Mucosa of rectum (tissue), 2 donors: ENCODE measurements around the gene ADGRB3.
"Not testable (repeated sequence)": the region's sequence is repeated elsewhere in the genome, so short reads cannot be mapped to it uniquely, and the experiment has no call there.

Source experiments
- H3K27ac ChIP-seq, 2 donors: one replicate each; pipeline ENCODE4 v1.7.0; 2013; ENCODE audit warnings: inconsistent platforms in 2 of 2, low read depth in 2 of 2, low read length in 2 of 2
- H3K27me3 ChIP-seq, 2 donors: one replicate each; pipeline ENCODE4 v1.7.0; 2013; ENCODE audit warnings: low read length in 2 of 2; ENCODE audit not compliant: control insufficient read depth in 2 of 2, insufficient read depth in 2 of 2
- H3K36me3 ChIP-seq, 2 donors: one replicate each; pipeline ENCODE4 v1.7.0; 2013; ENCODE audit warnings: low read length in 2 of 2; ENCODE audit not compliant: control insufficient read depth in 2 of 2, insufficient read depth in 2 of 2
- H3K4me1 ChIP-seq, 2 donors: one replicate each; pipeline ENCODE4 v1.7.0; 2013; ENCODE audit warnings: low read length in 2 of 2, mild to moderate bottlenecking in 1 of 2; ENCODE audit not compliant: control insufficient read depth in 2 of 2, insufficient read depth in 2 of 2
- H3K4me3 ChIP-seq, 2 donors: one replicate each; pipeline ENCODE4 v1.7.0; 2013; ENCODE audit warnings: low read length in 2 of 2
- H3K9ac ChIP-seq, 2 donors: one replicate each; pipeline ENCODE4 v1.7.0; 2013; ENCODE audit warnings: low read length in 2 of 2, low read depth in 1 of 2, mild to moderate bottlenecking in 1 of 2
- H3K9me3 ChIP-seq, 2 donors: one replicate each; pipeline ENCODE4 v1.7.0; 2013; ENCODE audit warnings: low read length in 2 of 2; ENCODE audit not compliant: control insufficient read depth in 2 of 2
- donor health status: healthy.
- donor health status: Normal muscosa, but diverticular disease.

ADGRB3 gene

DNA sequence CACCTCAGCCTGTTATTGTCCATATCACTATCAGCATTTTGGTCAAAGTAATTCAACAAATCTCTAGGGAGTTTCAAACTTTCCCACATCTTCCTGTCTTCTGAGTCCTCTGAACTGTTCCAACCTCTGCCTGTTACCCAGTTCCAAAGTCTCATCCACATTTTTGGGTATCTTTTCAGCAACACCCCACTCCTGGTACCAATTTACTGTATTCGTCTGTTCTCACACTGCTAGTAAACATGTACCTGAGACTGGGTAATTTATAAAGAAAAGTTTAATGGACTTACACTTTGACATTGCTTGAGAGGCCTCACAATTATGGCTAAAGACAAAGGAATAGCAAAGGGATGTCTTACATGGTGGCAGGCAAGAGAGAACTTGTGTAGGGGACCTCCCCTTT lies 224.2 kb downstream of the ADGRB3 start:
- Histone ChIP-seq H3K9ac (no peak overlapping the region), H3K27ac (no peak overlapping the region), H3K4me1 (no peaks in the 10 kb centered on the region), H3K27me3 (no peaks in the 10 kb centered on the region), H3K4me3 (no peak overlapping the region), H3K9me3 (no peaks in the 10 kb centered on the region), H3K36me3 (no peaks in the 10 kb centered on the region)

DNA sequence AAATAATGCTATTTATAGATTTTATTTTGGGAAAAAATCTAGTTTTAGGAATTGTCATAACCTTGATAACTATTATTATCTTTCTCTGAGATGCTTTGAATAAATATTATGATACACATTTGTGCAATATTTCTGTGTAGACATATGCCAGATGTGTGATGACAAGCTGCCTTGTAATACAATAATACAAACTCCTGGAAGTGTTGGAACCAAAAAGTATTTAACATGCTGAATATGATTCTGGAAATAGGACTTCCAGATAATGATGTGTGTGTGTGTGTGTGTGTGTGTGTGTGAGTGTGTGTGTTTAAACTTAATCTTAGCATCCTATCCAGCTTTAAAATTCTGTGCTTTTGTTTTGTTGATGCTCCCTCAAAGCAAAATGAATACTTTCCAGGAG lies 233.6 kb downstream of the ADGRB3 start:
- H3K36me3 ChIP-seq: no peaks in the 10 kb centered on the region
- peaks cover 0 to 3% of the 10 kb centered on the region in 2 donors for H3K9me3 ChIP-seq
- no peak overlapping the region for H3K4me3 ChIP-seq
- H3K4me1 ChIP-seq: no peaks in the 10 kb centered on the region
- H3K9ac ChIP-seq: no peak overlapping the region
- no peaks in the 10 kb centered on the region for H3K27me3 ChIP-seq
- H3K27ac ChIP-seq: no peak overlapping the region

- no peaks in the 10 kb centered on the region for H3K9me3 ChIP-seq
- H3K9ac ChIP-seq: no peak overlapping the region
- H3K27ac ChIP-seq: no peak overlapping the region
- H3K4me3 ChIP-seq: no peak overlapping the region
- no peaks in the 10 kb centered on the region for H3K4me1 ChIP-seq
- no peaks in the 10 kb centered on the region for H3K27me3 ChIP-seq
- no peaks in the 10 kb centered on the region for H3K36me3 ChIP-seq
These were observed 238.2 kb downstream of the ADGRB3 start for GRCh38 chr6:68873236-68873635.

DNA sequence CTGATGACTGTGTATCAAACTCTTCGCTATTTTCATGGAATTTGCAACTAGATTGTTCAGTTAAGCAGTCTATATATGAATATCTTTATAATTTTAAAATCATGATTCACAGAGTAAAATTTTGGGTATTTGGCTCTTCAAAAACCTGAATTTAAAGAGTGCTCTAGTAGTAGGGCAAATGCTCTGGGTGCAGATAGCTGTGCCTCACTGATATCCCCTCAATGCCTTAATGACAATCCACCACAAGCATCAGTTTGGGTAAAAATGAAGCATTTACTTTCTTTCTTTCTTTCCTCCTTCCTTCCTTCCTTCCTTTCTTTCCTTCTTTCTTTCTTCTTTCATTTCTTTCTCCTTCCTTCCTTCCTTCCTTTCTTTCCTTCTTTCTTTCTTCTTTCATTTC lies 239.7 kb downstream of the ADGRB3 start:
- Histone ChIP-seq H3K9me3 (no peaks in the 10 kb centered on the region), H3K36me3 (no peaks in the 10 kb centered on the region), H3K4me3 (no peak overlapping the region), H3K27me3 (no peaks in the 10 kb centered on the region), H3K9ac (no peak overlapping the region), H3K27ac (no peak overlapping the region), H3K4me1 (no peaks in the 10 kb centered on the region)

DNA sequence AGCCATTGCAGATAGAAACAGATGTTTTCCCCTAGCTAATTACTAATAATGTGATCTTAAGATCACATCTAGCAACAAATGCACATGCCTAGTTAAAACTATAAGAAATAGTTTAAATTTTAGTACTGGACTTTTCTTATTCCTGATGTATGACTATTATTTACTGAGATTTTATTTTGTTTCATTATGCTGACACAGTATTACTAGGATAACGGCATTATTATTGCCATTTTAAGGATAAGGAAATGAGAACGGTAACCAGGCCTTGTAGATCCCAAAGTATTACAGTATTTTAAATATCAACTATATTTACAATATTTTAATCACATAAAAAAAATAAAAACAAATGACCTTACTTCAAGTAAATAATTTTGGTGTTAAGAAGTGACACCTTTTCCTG lies 240.3 kb downstream of the ADGRB3 start:
- Histone ChIP-seq H3K27ac (no peak overlapping the region), H3K36me3 (no peaks in the 10 kb centered on the region), H3K4me1 (no peaks in the 10 kb centered on the region)

GRCh38 chr6:68876792-68877493 lies 241.9 kb downstream of the ADGRB3 start:
- Histone ChIP-seq H3K27ac (no peak overlapping the region), H3K36me3 (no peaks in the 10 kb centered on the region), H3K4me1 (no peaks in the 10 kb centered on the region), H3K4me3 (no peak overlapping the region), H3K27me3 (no peaks in the 10 kb centered on the region), H3K9ac (no peak overlapping the region), H3K9me3 (no peaks in the 10 kb centered on the region)

More for the DNA sequence above, 240.3 kb downstream of the ADGRB3 start:
- Histone ChIP-seq H3K9me3 (no peaks in the 10 kb centered on the region), H3K27me3 (no peaks in the 10 kb centered on the region), H3K9ac (no peak overlapping the region), H3K4me3 (no peak overlapping the region)

GRCh38 chr6:68880050-68880813 lies 245.2 kb downstream of the ADGRB3 start:
- Histone ChIP-seq H3K36me3 (no peaks in the 10 kb centered on the region), H3K4me1 (no peaks in the 10 kb centered on the region), H3K9ac (no peak overlapping the region), H3K27me3 (no peaks in the 10 kb centered on the region), H3K27ac (no peak overlapping the region), H3K9me3 (no peaks in the 10 kb centered on the region), H3K4me3 (no peak overlapping the region)

GRCh38 chr6:68883325-68883724 lies 248.2 kb downstream of the ADGRB3 start:
- not testable (repeated sequence) for H3K27ac ChIP-seq, H3K27me3 ChIP-seq, H3K36me3 ChIP-seq, H3K4me1 ChIP-seq, H3K9me3 ChIP-seq, H3K4me3 ChIP-seq, H3K9ac ChIP-seq

DNA sequence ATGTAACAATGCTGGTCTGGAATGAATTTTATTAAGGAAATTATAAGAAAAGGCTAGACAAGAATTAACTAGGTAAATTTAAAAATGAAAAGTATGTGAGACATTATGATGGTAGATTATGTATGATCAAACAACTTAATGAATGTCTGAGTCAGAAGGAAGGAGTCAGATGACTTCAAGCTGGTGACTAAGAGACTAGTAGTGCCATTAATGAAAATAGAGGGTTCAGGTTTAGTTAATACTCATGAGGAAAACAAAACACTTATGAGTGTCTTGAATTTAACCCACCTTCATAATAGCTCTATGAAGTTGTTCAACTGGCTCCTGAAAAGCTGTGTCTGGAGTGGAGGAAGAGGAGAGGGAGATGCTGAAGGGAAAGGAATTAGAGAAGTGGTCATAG lies 256.3 kb downstream of the ADGRB3 start:
- Histone ChIP-seq H3K27me3 (no peaks in the 10 kb centered on the region), H3K9me3 (no peaks in the 10 kb centered on the region), H3K36me3 (no peaks in the 10 kb centered on the region), H3K4me3 (no peak overlapping the region), H3K4me1 (no peaks in the 10 kb centered on the region), H3K9ac (no peak overlapping the region), H3K27ac (no peak overlapping the region)

DNA sequence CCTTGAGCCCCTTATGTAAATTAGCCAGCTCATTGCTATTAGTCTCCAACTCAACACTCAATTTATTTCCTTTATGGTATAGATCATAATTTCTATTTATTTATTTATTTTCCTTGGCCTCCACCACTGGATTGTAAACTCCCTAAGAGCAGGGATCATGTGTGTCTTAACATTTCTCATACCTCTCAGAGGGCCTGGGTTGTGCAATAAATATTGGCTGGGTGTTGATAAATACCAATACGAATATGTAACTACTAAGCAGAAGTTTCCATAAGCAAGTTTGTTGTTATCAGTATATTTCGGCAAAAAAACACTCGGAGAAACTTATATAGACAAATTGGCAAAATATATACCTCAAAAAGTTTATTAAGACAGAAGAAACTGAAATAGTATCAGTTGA lies 257.4 kb downstream of the ADGRB3 start:
- Histone ChIP-seq H3K27ac (no peak overlapping the region), H3K4me1 (no peaks in the 10 kb centered on the region), H3K4me3 (no peak overlapping the region), H3K27me3 (no peaks in the 10 kb centered on the region), H3K36me3 (no peaks in the 10 kb centered on the region), H3K9me3 (no peaks in the 10 kb centered on the region), H3K9ac (no peak overlapping the region)
